ENCODE measurements around the gene UPF3A.
"Not testable (repeated sequence)": the region's sequence is repeated elsewhere in the genome, so short reads cannot be mapped to it uniquely, and the experiment has no call there.

UPF3A gene

DNA sequence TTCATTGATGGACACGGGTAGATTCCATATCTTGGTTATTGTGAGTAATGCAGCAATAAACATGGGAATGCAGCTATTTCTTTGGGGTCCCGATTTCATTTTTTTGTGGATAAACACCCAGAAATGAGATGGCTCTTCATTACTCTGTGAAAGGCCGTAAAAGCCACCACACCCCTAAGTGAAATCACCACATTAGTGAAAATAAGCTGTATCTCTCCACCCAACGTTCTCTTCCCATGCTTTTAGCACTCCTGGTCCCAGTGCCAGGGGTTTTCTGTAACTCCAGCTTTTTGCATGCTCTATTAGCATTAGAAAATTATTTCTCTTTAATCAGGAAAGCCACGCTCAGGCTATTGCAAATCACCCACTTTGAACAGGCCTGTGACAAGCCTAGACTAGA lies 48.7 kb downstream of the UPF3A start:
- DNase-seq (no peak), ATAC-seq (no peak)
- Mint-ChIP-seq H3K4me3 (no peak overlapping the region), H3K27me3 (peaks cover under 1% of the 10 kb centered on the region), H3K27ac (no peak overlapping the region), H3K4me1 (peaks cover 36% of the 10 kb centered on the region), H3K9me3 (no peaks in the 10 kb centered on the region)

DNA sequence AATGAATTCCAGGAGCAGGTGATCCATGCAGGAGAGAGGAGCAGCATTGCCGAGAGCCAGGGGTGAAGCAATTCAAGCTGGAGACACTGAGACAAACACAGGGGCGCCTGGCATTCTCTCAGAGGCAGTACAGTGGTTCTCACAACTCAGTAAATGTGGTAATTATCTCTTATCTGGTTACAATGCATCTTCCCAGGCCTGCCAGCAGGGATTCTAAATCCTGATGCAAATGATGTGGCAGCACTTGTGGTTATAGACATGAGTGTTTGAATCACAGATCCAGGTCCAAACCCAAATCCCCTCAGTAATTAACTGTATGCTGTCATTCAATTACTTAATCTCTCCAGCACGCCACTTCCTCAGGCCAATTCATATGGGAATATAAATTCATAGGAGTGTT lies 52.5 kb downstream of the UPF3A start:
- not testable (repeated sequence) for ATAC-seq, DNase-seq, H3K27me3 Mint-ChIP-seq, H3K9me3 Mint-ChIP-seq
- H3K27ac Mint-ChIP-seq, result peak overlapping the region in 1 of 2 donors; percentile 19
- H3K4me3 Mint-ChIP-seq, result peak overlapping the region; percentile 41 to 50
- peaks cover 18% of the 10 kb centered on the region for H3K4me1 Mint-ChIP-seq

DNA sequence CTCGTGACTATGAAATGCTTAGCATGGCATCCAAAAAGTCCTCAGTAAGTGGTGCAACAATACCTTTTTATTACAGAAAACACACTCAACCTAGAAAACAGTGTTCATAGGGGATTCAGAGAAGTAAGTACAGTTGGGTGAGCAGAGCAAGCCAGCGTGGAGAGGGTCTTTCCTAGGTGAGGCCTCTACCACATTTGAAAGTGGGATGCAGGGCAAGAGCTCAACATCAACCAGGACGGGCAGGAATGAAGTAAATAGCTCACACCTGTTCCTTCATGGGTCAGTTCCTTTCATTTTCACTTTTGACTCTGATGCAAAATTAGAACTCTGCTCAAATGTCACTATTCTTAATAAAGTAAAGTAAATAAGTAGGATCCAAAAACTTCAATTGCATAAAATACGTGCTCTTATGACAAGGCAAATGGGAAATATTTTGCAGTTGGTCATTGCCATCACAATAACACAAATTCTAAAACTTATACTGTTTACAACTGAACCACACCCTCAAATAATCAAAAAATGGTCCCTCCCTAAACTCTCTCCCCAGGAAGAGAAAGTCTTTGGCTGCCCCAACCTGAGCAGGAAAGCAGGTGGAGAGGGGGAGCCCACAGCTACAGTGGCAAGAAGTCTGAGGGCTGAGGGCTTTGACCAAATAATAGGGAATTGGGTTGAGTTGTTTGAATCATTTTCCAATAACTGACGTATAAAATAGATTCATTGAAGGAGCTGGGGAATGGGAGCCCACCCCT lies 53.1 kb downstream of the UPF3A start:
- DNase-seq (no peak), ATAC-seq (no peak)
- H3K4me1 Mint-ChIP-seq, result peaks cover 18% of the 10 kb centered on the region
- peak overlapping the region; percentile 41 to 50 for H3K4me3 Mint-ChIP-seq
- peaks cover 7% of the 10 kb centered on the region for H3K27me3 Mint-ChIP-seq
- no peaks in the 10 kb centered on the region for H3K9me3 Mint-ChIP-seq
- H3K27ac Mint-ChIP-seq, result peak overlapping the region in 1 of 2 donors; percentile 19

DNA sequence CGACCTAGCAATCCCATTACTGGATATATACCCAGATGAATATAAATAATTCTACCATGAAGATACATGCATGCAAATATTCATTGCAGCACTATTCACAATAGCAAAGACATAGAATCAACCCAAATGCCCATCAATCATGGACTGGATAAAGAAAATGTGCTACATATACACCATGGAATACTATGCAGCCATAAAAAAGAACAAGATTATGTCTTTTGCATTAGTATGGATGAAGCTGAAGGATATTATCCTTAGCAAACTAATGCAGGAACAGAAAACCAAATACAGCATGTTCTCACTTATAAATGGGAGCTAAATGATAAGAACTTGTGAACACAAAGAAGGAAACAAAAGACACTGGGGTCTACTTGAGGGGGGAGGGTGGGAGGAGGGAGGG lies 55.1 kb downstream of the UPF3A start:
- peaks cover 17% of the 10 kb centered on the region for H3K27me3 Mint-ChIP-seq
- ATAC-seq, H3K9me3 Mint-ChIP-seq, H3K27ac Mint-ChIP-seq, H3K4me3 Mint-ChIP-seq, DNase-seq: not testable (repeated sequence)
- H3K4me1 Mint-ChIP-seq, result peaks cover 37% of the 10 kb centered on the region

DNA sequence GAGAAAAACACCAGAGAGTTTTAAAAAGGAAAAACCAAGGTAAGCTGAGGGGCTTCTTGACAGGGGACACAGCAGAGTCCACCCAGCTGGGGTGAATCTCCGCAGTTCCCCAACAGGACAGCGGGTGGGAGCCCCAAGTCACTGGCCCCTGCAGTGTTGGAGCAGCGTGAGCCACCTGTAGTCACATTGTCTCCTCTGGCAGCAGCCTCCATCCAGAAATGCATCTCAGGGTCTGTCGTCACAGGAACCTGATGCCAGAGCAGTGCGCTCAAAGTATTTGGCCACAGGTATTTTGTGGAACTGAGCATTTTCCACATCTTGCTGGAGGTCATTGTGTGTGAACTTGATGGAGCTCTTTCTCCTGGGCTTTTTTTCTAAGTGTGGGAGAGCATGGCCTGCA lies 57.6 kb downstream of the UPF3A start:
- no peak overlapping the region for H3K4me3 Mint-ChIP-seq
- no peaks in the 10 kb centered on the region for H3K9me3 Mint-ChIP-seq
- ATAC-seq (no peak), DNase-seq (no peak)
- peaks cover 32% of the 10 kb centered on the region for H3K4me1 Mint-ChIP-seq
- H3K27ac Mint-ChIP-seq, result no peak overlapping the region
- H3K27me3 Mint-ChIP-seq, result peaks cover 17% of the 10 kb centered on the region

DNA sequence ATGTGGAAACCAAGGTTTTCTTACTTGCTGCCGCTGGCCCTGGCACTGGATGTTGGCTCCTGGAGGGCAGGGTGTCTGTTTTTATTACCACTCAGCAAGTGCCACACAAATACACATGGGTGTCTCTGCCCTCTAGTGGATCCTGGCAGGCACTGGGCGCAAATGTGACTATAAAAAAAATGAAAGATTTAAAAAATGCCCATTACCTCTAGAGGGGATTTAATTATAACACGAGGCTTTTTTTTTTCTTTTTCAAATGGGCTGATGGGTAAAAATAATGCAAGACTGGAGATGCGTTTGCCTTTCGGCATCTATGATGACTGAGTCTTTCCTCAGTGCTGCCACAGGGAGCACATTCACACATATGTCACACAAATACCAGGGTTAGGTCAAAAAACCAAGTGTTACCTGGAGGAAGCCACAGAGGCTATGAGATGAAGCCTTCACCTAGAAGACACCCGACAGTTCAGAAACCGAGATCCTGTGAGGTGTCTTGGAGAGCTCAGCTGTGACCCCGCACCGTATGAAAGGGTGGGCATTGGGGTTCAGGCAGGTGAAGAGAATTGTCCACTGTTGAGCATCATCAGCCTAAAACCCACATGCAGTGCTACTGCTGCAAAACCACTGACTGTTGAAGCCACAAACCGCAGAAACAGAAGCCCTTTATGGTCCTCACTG lies 58.6 kb downstream of the UPF3A start:
- Mint-ChIP-seq H3K27ac (peak overlapping the region in 1 of 2 donors; percentile 23), H3K4me3 (peak overlapping the region; percentile 0 to 38), H3K4me1 (peaks cover 21% of the 10 kb centered on the region), H3K27me3 (peaks cover 17% of the 10 kb centered on the region), H3K9me3 (no peaks in the 10 kb centered on the region)
- DNase-seq, result peak; percentile 47 to 58
- peak; percentile 97 for ATAC-seq

DNA sequence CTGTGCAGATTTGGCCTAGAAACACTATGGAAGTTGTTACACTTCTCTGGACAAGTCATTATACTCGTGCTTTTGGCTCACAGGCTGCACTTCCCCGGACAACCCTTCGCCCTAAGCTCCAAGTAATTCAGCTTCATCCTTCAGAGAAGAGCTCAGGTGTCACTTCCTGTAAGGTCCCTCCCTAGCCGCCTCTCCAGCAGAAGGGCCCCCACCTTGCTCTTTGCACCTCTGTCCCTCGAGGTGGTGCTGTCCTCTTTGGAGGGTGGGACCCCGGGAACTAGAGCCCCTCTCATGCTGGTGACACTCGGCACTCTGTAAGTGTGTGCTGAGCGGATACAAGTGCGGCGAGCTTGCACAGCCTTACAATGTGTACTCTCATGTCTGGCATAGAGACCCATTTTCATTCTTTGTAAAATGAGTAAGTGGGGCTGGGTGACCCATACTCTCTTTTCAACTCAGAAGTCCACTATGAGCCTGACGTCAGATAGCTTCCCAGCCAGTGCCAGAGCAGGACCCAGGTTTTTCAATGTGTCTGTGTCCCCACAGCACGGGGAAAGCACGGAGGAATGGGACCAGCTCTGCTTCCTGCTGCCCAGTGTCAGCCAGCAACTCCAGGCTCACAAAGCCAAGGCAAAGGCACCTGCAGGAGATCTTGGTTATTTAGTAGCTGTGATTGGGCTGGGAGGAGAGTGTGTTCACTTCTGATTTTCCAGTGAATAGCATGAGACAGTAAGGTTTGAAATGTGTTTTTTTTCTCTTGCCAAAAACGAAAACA lies 59.8 kb downstream of the UPF3A start:
- H3K27me3 Mint-ChIP-seq, result peaks cover 12% of the 10 kb centered on the region
- peak overlapping the region in 1 of 2 donors; percentile 24 for H3K4me3 Mint-ChIP-seq
- ATAC-seq, result no peak
- H3K27ac Mint-ChIP-seq, result no peak overlapping the region
- DNase-seq, result no peak
- H3K9me3 Mint-ChIP-seq, result no peaks in the 10 kb centered on the region
- H3K4me1 Mint-ChIP-seq, result peaks cover 19% of the 10 kb centered on the region

DNA sequence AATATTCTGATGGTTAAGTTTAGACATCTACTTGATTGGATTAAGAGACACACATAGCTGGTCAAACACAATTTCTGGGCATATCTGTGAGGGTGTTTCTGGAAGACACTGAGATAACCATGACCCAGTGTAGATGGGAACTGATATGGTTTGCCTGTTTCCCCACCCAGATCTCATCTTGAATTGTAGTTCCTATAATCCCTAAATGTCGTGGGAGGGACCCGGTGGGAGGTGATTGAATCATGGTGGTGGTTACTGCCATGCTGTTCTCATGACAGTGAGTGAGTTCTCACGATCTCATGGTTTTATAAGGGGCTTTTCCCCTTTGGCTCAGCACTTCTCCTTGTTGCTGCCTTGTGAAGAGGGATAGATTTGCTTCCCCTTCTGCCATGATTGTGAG lies 65.9 kb downstream of the UPF3A start:
- not testable (repeated sequence) for H3K27ac Mint-ChIP-seq, DNase-seq, H3K9me3 Mint-ChIP-seq, ATAC-seq, H3K4me1 Mint-ChIP-seq, H3K4me3 Mint-ChIP-seq
- peaks cover 40% of the 10 kb centered on the region for H3K27me3 Mint-ChIP-seq

DNA sequence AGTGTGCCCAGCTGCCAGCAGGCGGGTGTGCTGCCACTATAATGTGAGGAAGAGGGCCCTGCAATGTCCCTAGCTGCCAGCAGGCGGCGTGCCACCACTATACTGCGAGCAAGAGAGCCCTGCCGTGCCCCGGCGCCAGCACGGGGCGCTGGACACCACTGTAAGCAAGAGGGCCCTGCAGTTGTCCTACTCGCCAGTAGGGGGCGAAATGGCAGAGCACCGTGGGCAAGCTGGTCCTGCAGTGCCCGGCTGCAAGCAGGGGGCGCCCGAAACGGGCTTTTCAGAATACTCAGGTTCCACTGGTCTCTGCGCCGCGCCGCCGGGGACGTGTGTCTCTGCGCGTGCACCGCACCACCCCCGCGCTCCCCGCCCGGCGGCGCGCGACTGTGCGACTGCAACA lies 71.4 kb downstream of the UPF3A start:
- not testable (repeated sequence) for H3K4me1 Mint-ChIP-seq, ATAC-seq, H3K27ac Mint-ChIP-seq, H3K9me3 Mint-ChIP-seq, H3K4me3 Mint-ChIP-seq
- peaks cover 32% of the 10 kb centered on the region for H3K27me3 Mint-ChIP-seq
- DNase-seq, result peak; percentile 35 to 60

DNA sequence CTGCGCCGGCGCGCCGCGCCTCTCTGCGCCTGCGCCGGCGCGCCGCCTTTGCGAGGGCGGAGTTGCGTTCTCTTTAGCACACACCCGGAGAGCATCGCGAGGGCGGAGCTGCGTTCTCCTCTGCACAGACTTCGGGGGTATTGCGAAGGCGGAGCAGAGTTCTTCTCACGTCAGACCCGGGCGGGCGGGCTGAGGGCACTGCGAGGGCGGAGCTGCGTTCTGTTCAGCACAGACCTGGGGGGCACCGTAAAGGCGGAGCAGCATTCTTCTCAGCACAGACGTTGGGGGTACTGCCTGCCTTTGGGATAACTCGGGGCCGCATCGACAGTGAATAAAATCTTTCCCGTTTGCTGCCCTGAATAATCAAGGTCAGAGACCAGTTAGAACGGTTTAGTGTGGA lies 72.0 kb downstream of the UPF3A start:
- peaks cover 26% of the 10 kb centered on the region for H3K27me3 Mint-ChIP-seq
- not testable (repeated sequence) for H3K27ac Mint-ChIP-seq, H3K9me3 Mint-ChIP-seq, ATAC-seq, H3K4me3 Mint-ChIP-seq, H3K4me1 Mint-ChIP-seq, DNase-seq
